ENCODE data around the gene GGA1.

GGA1 gene

GRCh38 chr22:37566329-37566837 is 42.3 kb upstream of the GGA1 start:
- Histone ChIP-seq H3K4me3 (ENCODE audit: low read depth, low read length) (no peak overlapping the region), H3K4me1 (ENCODE audit: control insufficient read depth, insufficient read depth, low read length) (peaks cover 24% of the 10 kb centered on the region), H3K27me3 (ENCODE audit: control insufficient read depth, insufficient read depth, low read length) (peaks cover 9% of the 10 kb centered on the region), H3K36me3 (ENCODE audit: control insufficient read depth, insufficient read depth, low read length) (peaks cover 6% of the 10 kb centered on the region), H3K9ac (ENCODE audit: low read depth, low read length) (no peak overlapping the region), H3K9me3 (ENCODE audit: control insufficient read depth, insufficient read depth, low read length) (no peaks in the 10 kb centered on the region)

DNA sequence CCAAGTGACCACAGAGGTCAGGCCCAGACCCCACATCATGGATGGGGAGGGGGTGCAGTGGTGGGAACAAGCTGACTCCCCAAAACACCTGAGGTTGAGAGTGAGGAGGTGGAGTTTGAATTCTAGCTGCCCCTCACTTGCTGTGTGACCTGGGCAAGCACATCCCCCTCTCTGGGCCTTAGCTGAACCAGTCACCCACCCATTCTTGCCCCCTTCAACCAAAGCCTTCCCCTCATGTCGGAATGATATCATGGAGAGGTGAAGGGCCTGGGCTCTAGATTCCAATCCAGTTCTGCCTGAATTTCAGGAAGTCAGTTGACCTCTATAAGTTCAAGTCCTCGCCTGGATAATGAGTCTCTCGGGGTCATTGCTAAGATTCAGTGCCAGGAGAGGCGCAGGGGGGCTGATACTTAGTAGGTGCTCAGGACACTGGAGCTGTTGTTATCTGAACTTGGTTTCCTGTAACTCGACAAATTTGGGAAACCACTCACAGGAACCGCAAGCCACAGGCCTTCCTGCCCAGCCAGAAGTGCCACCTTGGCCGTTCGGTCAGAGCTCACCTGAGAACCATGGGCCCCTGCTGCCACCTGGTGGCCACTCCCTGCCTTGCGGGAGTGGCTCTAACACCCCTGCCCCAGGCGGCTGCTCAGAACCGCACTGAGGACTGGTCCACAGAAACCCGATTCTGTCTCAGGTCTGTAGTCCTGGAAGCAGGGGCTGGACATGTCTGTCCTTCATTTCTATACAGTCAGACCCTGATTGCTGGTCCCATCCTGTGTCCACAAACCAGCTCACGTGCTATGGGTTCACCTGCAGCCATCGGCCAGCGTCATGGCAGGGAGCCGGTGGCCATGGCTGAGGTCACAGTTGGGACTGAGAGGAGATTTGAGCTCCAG is 41.5 kb upstream of the GGA1 start:
- H3K36me3 ChIP-seq (ENCODE audit: control insufficient read depth, insufficient read depth, low read length) = peaks cover 6% of the 10 kb centered on the region
- no peak overlapping the region for H3K4me3 ChIP-seq (ENCODE audit: low read depth, low read length)
- H3K9me3 ChIP-seq (ENCODE audit: control insufficient read depth, insufficient read depth, low read length) = no peaks in the 10 kb centered on the region
- peaks cover 20% of the 10 kb centered on the region for H3K4me1 ChIP-seq (ENCODE audit: control insufficient read depth, insufficient read depth, low read length)
- H3K27me3 ChIP-seq (ENCODE audit: control insufficient read depth, insufficient read depth, low read length) = peaks cover 3% of the 10 kb centered on the region
- H3K9ac ChIP-seq (ENCODE audit: low read depth, low read length) = no peak overlapping the region

DNA sequence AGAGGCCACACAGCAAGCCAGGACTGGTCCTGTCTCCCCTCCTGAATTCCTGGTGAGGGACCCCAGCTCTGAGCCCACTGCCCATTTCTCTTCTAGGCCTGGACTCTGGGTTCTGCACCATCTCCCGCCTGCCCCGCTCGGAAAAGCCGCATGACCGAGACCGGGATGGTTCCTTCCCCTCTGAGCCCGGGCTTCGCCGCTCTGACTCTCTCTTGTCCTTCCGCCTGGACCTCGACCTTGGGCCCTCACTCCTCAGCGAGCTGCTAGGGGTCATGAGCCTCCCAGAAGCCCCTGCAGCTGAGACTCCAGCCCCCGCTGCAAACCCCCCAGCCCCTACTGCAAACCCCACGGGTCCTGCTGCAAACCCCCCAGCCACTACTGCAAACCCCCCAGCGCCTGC is 40.6 kb upstream of the GGA1 start:
- H3K9ac ChIP-seq (ENCODE audit: low read depth, low read length) = no peak overlapping the region
- H3K27me3 ChIP-seq (ENCODE audit: control insufficient read depth, insufficient read depth, low read length) = no peaks in the 10 kb centered on the region
- H3K4me3 ChIP-seq (ENCODE audit: low read depth, low read length) = no peak overlapping the region
- no peaks in the 10 kb centered on the region for H3K9me3 ChIP-seq (ENCODE audit: control insufficient read depth, insufficient read depth, low read length)
- peaks cover 6% of the 10 kb centered on the region for H3K36me3 ChIP-seq (ENCODE audit: control insufficient read depth, insufficient read depth, low read length)
- H3K4me1 ChIP-seq (ENCODE audit: control insufficient read depth, insufficient read depth, low read length) = peaks cover 20% of the 10 kb centered on the region

DNA sequence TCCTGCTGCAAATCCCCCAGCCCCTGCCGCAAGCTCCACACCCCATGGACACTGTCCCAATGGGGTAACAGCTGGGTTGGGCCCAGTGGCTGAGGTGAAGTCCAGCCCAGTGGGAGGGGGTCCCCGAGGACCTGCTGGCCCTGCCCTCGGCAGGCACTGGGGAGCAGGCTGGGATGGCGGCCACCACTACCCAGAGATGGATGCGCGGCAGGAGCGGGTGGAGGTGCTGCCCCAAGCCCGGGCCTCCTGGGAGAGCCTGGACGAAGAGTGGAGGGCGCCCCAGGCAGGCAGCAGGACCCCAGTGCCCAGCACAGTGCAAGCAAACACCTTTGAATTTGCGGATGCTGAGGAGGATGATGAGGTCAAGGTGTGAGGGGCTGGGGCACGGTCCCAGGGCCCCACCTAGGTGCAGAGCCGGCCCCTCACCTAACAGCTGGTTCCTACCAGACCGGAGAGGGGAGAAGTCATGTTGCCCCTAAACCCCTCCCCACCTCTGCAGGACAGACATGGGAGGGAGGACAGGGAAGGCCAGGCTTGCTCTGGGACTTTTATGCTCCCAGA is 40.1 kb upstream of the GGA1 start:
- peaks cover 19% of the 10 kb centered on the region for H3K4me1 ChIP-seq (ENCODE audit: control insufficient read depth, insufficient read depth, low read length)

GRCh38 chr22:37569009-37569920 is 39.4 kb upstream of the GGA1 start:
- Histone ChIP-seq H3K9ac (ENCODE audit: low read depth, low read length) (no peak overlapping the region), H3K4me1 (ENCODE audit: control insufficient read depth, insufficient read depth, low read length) (peaks cover 13% of the 10 kb centered on the region), H3K9me3 (ENCODE audit: control insufficient read depth, insufficient read depth, low read length) (no peaks in the 10 kb centered on the region), H3K36me3 (ENCODE audit: control insufficient read depth, insufficient read depth, low read length) (peaks cover 6% of the 10 kb centered on the region), H3K27me3 (ENCODE audit: control insufficient read depth, insufficient read depth, low read length) (no peaks in the 10 kb centered on the region), H3K4me3 (ENCODE audit: low read depth, low read length) (no peak overlapping the region)

More for the DNA sequence above, 40.1 kb upstream of the GGA1 start:
- Histone ChIP-seq H3K4me3 (ENCODE audit: low read depth, low read length) (no peak overlapping the region), H3K9me3 (ENCODE audit: control insufficient read depth, insufficient read depth, low read length) (no peaks in the 10 kb centered on the region), H3K27me3 (ENCODE audit: control insufficient read depth, insufficient read depth, low read length) (no peaks in the 10 kb centered on the region), H3K36me3 (ENCODE audit: control insufficient read depth, insufficient read depth, low read length) (peaks cover 6% of the 10 kb centered on the region), H3K9ac (ENCODE audit: low read depth, low read length) (no peak overlapping the region)

- Histone ChIP-seq H3K36me3 (ENCODE audit: control insufficient read depth, insufficient read depth, low read length) (peaks cover 6% of the 10 kb centered on the region), H3K4me1 (ENCODE audit: control insufficient read depth, insufficient read depth, low read length) (peaks cover 13% of the 10 kb centered on the region), H3K9me3 (ENCODE audit: control insufficient read depth, insufficient read depth, low read length) (no peaks in the 10 kb centered on the region), H3K27me3 (ENCODE audit: control insufficient read depth, insufficient read depth, low read length) (no peaks in the 10 kb centered on the region), H3K9ac (ENCODE audit: low read depth, low read length) (no peak overlapping the region), H3K4me3 (ENCODE audit: low read depth, low read length) (no peak overlapping the region)
These were observed 38.5 kb upstream of the GGA1 start for GRCh38 chr22:37569921-37570660.

DNA sequence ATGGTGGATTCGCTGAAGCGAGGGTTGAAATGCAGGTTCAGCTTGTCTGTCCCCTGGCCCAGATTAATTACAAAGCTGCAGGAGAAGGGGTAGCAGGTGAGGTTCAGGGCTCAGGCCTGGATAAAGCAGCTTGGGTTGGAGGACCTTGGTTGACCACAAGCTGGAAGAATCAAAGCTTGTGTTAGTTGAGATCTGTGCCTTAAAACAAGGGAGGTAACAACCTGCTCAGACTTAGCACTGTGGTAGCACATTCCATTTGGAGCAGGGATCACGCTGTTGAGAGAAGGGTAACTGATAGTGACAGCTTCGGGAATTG is 38.0 kb upstream of the GGA1 start:
- Histone ChIP-seq H3K4me1 (ENCODE audit: control insufficient read depth, insufficient read depth, low read length) (peaks cover 13% of the 10 kb centered on the region), H3K36me3 (ENCODE audit: control insufficient read depth, insufficient read depth, low read length) (peaks cover 6% of the 10 kb centered on the region), H3K9ac (ENCODE audit: low read depth, low read length) (no peak overlapping the region), H3K4me3 (ENCODE audit: low read depth, low read length) (no peak overlapping the region), H3K27me3 (ENCODE audit: control insufficient read depth, insufficient read depth, low read length) (no peaks in the 10 kb centered on the region), H3K9me3 (ENCODE audit: control insufficient read depth, insufficient read depth, low read length) (no peaks in the 10 kb centered on the region)

- peaks cover 6% of the 10 kb centered on the region for H3K36me3 ChIP-seq (ENCODE audit: control insufficient read depth, insufficient read depth, low read length)
- no peaks in the 10 kb centered on the region for H3K9me3 ChIP-seq (ENCODE audit: control insufficient read depth, insufficient read depth, low read length)
- no peak overlapping the region for H3K4me3 ChIP-seq (ENCODE audit: low read depth, low read length)
- peaks cover 13% of the 10 kb centered on the region for H3K4me1 ChIP-seq (ENCODE audit: control insufficient read depth, insufficient read depth, low read length)
- H3K9ac ChIP-seq (ENCODE audit: low read depth, low read length) = no peak overlapping the region
- no peaks in the 10 kb centered on the region for H3K27me3 ChIP-seq (ENCODE audit: control insufficient read depth, insufficient read depth, low read length)
These were observed 37.2 kb upstream of the GGA1 start for GRCh38 chr22:37571258-37571991.

- Histone ChIP-seq H3K27me3 (ENCODE audit: control insufficient read depth, insufficient read depth, low read length) (no peaks in the 10 kb centered on the region), H3K9me3 (ENCODE audit: control insufficient read depth, insufficient read depth, low read length) (no peaks in the 10 kb centered on the region), H3K9ac (ENCODE audit: low read depth, low read length) (no peak overlapping the region), H3K4me1 (ENCODE audit: control insufficient read depth, insufficient read depth, low read length) (peaks cover 13% of the 10 kb centered on the region), H3K4me3 (ENCODE audit: low read depth, low read length) (no peak overlapping the region), H3K36me3 (ENCODE audit: control insufficient read depth, insufficient read depth, low read length) (peaks cover under 1% of the 10 kb centered on the region)
These were observed 36.7 kb upstream of the GGA1 start for GRCh38 chr22:37571992-37572373.

DNA sequence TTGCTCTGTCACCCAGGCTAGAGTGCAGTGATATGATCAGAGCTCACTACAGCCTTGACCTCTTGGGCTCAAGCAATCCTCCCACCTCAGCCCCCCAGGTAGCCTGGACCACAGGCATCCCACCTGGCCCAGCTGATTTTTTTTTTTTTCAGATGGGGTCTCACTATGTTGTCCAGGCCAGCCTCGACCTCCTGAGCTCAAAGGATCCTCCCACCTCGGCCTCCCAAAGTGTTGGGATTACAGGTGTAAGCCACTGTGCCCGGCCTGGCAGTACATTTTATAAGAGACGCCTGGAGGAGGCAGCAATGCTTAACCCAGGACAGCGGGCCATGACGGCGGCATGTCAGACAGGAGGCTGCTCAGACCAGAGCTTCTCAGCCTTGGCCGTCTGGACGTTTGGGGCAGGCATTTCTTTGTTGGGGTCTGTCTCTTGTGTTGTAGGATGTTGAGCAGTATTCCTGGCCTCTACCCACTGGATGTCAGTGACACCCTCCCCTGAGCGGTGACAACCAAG is 33.1 kb upstream of the GGA1 start:
- Histone ChIP-seq H3K36me3 (ENCODE audit: control insufficient read depth, insufficient read depth, low read length) (no peaks in the 10 kb centered on the region), H3K9ac (ENCODE audit: low read depth, low read length) (no peak overlapping the region), H3K4me3 (ENCODE audit: low read depth, low read length) (no peak overlapping the region), H3K27me3 (ENCODE audit: control insufficient read depth, insufficient read depth, low read length) (no peaks in the 10 kb centered on the region), H3K9me3 (ENCODE audit: control insufficient read depth, insufficient read depth, low read length) (no peaks in the 10 kb centered on the region), H3K4me1 (ENCODE audit: control insufficient read depth, insufficient read depth, low read length) (no peaks in the 10 kb centered on the region)
